ENCODE results near the gene SHISAL2A. TPM values are rescaled to one million over a fixed set of nuclear protein-coding genes. Genes with fewer than 3 reads are reported as not detected.

The SHISAL2A gene
- total RNA-seq, 1 donor from 2014 or later, result 1.3 TPM

GRCh38 chr1:52613636-52614373 lies 19.2 kb upstream of the SHISAL2A start:
- ATAC-seq, result no peak
- intact Hi-C loops (cut with DNase I), result no loop called here
- DNase-seq (ENCODE audit: low spot score), result no peak

GRCh38 chr1:52614671-52615070 lies 18.3 kb upstream of the SHISAL2A start:
- ATAC-seq (no peak), DNase-seq (ENCODE audit: low spot score) (no peak)
- intact Hi-C loops (cut with DNase I), result no loop called here

GRCh38 chr1:52615489-52616042 lies 17.4 kb upstream of the SHISAL2A start:
- ATAC-seq, result no peak
- DNase-seq (ENCODE audit: low spot score), result no peak
- intact Hi-C loops (cut with DNase I), result no loop called here

- DNase-seq (ENCODE audit: low spot score), result no peak
- no peak for ATAC-seq
- intact Hi-C loops (cut with DNase I), result no loop called here
These were observed 11.0 kb upstream of the SHISAL2A start for GRCh38 chr1:52621950-52622349.

- intact Hi-C loops (cut with DNase I), result no loop called here
- DNase-seq (ENCODE audit: low spot score) (no peak), ATAC-seq (no peak)
These were observed 9.2 kb upstream of the SHISAL2A start for GRCh38 chr1:52623812-52624211.

- intact Hi-C loops (cut with DNase I), result no loop called here
- DNase-seq (ENCODE audit: low spot score) (peak; percentile 3), ATAC-seq (no peak)
These were observed 5.9 kb upstream of the SHISAL2A start for GRCh38 chr1:52627028-52627427.

GRCh38 chr1:52628614-52629324 lies 4.2 kb upstream of the SHISAL2A start:
- intact Hi-C loops (cut with DNase I), result no loop called here
- no peak for DNase-seq (ENCODE audit: low spot score)
- peak; percentile 52 for ATAC-seq

GRCh38 chr1:52629325-52629643 lies 3.7 kb upstream of the SHISAL2A start:
- peak; percentile 67 for DNase-seq (ENCODE audit: low spot score)
- ATAC-seq, result peak; percentile 83

GRCh38 chr1:52629667-52630066 lies 3.3 kb upstream of the SHISAL2A start:
- intact Hi-C loops (cut with DNase I), result no loop called here
- no peak for ATAC-seq
- no peak for DNase-seq (ENCODE audit: low spot score)

More at GRCh38 chr1:52629325-52629643, 3.7 kb upstream of the SHISAL2A start:
- intact Hi-C loops (cut with DNase I), result no loop called here

- peak; percentile 60 for ATAC-seq
- intact Hi-C loops (cut with DNase I), result no loop called here
- DNase-seq (ENCODE audit: low spot score), result no peak
These were observed 1.1 kb upstream of the SHISAL2A start for GRCh38 chr1:52631759-52632331.

- DNase-seq (ENCODE audit: low spot score) (no peak), ATAC-seq (no peak)
- intact Hi-C loops (cut with DNase I), result no loop called here
These were observed 355 bp downstream of the SHISAL2A start for GRCh38 chr1:52633291-52633754.

GRCh38 chr1:52634111-52634510 lies 1.1 kb downstream of the SHISAL2A start:
- intact Hi-C loops (cut with DNase I), result no loop called here
- DNase-seq (ENCODE audit: low spot score) (no peak), ATAC-seq (no peak)

GRCh38 chr1:52635321-52636089 lies 2.5 kb downstream of the SHISAL2A start:
- no peak for DNase-seq (ENCODE audit: low spot score)
- no peak for ATAC-seq
- intact Hi-C loops (cut with DNase I), result no loop called here

GRCh38 chr1:52636721-52637695 lies 4.0 kb downstream of the SHISAL2A start:
- no peak for ATAC-seq
- intact Hi-C loops (cut with DNase I), result no loop called here
- no peak for DNase-seq (ENCODE audit: low spot score)

GRCh38 chr1:52637946-52638345 lies 5.0 kb downstream of the SHISAL2A start:
- intact Hi-C loops (cut with DNase I), result no loop called here
- no peak for DNase-seq (ENCODE audit: low spot score)
- no peak for ATAC-seq

GRCh38 chr1:52640697-52641096 lies 7.7 kb downstream of the SHISAL2A start:
- DNase-seq (ENCODE audit: low spot score) (no peak), ATAC-seq (no peak)
- intact Hi-C loops (cut with DNase I), result no loop called here

- ATAC-seq (no peak), DNase-seq (ENCODE audit: low spot score) (no peak)
- intact Hi-C loops (cut with DNase I), result no loop called here
These were observed 8.3 kb downstream of the SHISAL2A start for GRCh38 chr1:52641307-52641706.

- intact Hi-C loops (cut with DNase I), result no loop called here
- ATAC-seq (no peak), DNase-seq (ENCODE audit: low spot score) (no peak)
These were observed 12.3 kb downstream of the SHISAL2A start for GRCh38 chr1:52645261-52645660.

All from sciatic nerve (tissue), 2 donors.